ENCODE data around the gene SVOPL.
"Not testable (repeated sequence)": the region's sequence is repeated elsewhere in the genome, so short reads cannot be mapped to it uniquely, and the experiment has no call there.

The SVOPL gene

GRCh38 chr7:138698281-138698680 is 2.9 kb downstream of the SVOPL start:
- DNase-seq, result no peak

GRCh38 chr7:138697535-138698182 is 3.5 kb downstream of the SVOPL start:
- DNase-seq, result no peak

GRCh38 chr7:138695776-138696175 is 5.4 kb downstream of the SVOPL start:
- not testable (repeated sequence) for DNase-seq

GRCh38 chr7:138695106-138695505 is 6.1 kb downstream of the SVOPL start:
- no peak for DNase-seq

GRCh38 chr7:138691178-138691577 is 10.0 kb downstream of the SVOPL start:
- no peak for DNase-seq

GRCh38 chr7:138690495-138690894 is 10.7 kb downstream of the SVOPL start:
- DNase-seq, result no peak

GRCh38 chr7:138688037-138688436 is 13.1 kb downstream of the SVOPL start:
- not testable (repeated sequence) for DNase-seq

- DNase-seq, result no peak
These were observed 16.8 kb downstream of the SVOPL start for GRCh38 chr7:138684340-138684739.

GRCh38 chr7:138679793-138680192 is 21.4 kb downstream of the SVOPL start:
- DNase-seq, result no peak

GRCh38 chr7:138670594-138670993 is 30.6 kb downstream of the SVOPL start:
- DNase-seq, result no peak

GRCh38 chr7:138669364-138669763 is 31.8 kb downstream of the SVOPL start:
- no peak for DNase-seq

GRCh38 chr7:138668946-138669345 is 32.2 kb downstream of the SVOPL start:
- DNase-seq, result no peak

- DNase-seq, result no peak
These were observed 32.9 kb downstream of the SVOPL start for GRCh38 chr7:138668229-138668596.

GRCh38 chr7:138667535-138668228 is 33.5 kb downstream of the SVOPL start:
- no peak for DNase-seq

GRCh38 chr7:138666385-138666784 is 34.8 kb downstream of the SVOPL start:
- no peak for DNase-seq

GRCh38 chr7:138665669-138666140 is 35.5 kb downstream of the SVOPL start:
- no peak for DNase-seq

- no peak for DNase-seq
These were observed 35.9 kb downstream of the SVOPL start for GRCh38 chr7:138665249-138665648.

- peak; percentile 20 for DNase-seq
These were observed 37.1 kb downstream of the SVOPL start for GRCh38 chr7:138663725-138664710.

- DNase-seq, result no peak
These were observed 38.2 kb downstream of the SVOPL start for GRCh38 chr7:138662991-138663320.

GRCh38 chr7:138662076-138662990 is 38.8 kb downstream of the SVOPL start:
- DNase-seq, result no peak

GRCh38 chr7:138661069-138661635 is 40.0 kb downstream of the SVOPL start:
- DNase-seq, result no peak

GRCh38 chr7:138658889-138659288 is 42.3 kb downstream of the SVOPL start:
- no peak for DNase-seq
